Measurements from ENCODE around the gene TRRAP.

DNA sequence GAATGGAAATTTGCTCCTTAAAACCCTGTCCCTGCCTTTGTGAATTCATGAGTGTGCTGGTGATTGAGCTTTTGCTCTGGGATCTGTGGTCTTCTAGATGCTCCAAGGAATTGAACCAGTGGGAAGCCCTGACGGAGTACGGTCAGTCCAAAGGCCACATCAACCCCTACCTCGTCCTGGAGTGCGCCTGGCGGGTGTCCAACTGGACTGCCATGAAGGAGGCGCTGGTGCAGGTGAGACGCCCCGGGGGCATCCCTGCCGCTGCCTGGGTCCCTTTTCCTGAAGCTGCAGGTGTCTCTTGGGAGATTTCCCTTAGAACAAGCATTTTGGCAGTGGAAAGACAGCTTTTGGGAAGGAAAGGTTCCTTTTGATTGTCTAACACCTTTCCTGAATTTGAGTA is 100.3 kb downstream of the TRRAP start:
- TF ChIP-seq, protein P1, sequence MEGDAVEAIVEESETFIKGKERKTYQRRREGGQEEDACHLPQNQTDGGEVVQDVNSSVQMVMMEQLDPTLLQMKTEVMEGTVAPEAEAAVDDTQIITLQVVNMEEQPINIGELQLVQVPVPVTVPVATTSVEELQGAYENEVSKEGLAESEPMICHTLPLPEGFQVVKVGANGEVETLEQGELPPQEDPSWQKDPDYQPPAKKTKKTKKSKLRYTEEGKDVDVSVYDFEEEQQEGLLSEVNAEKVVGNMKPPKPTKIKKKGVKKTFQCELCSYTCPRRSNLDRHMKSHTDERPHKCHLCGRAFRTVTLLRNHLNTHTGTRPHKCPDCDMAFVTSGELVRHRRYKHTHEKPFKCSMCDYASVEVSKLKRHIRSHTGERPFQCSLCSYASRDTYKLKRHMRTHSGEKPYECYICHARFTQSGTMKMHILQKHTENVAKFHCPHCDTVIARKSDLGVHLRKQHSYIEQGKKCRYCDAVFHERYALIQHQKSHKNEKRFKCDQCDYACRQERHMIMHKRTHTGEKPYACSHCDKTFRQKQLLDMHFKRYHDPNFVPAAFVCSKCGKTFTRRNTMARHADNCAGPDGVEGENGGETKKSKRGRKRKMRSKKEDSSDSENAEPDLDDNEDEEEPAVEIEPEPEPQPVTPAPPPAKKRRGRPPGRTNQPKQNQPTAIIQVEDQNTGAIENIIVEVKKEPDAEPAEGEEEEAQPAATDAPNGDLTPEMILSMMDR (IDR thresholded peaks at IDR 0.05): no peak
- TF ChIP-seq POLR2A (IDR thresholded peaks at IDR 0.05): no peak
